IMR-90 (cell line): ENCODE measurements around the gene ABHD13. TPM values are rescaled to one million over a fixed set of nuclear protein-coding genes. Genes with fewer than 3 reads are reported as not detected.

Source experiments
- ATAC-seq: fragments of 200-7000 bp; cut with Tn5 transposase; 2 replicates; pipeline ENCODE4 v1.9.1; 2020; ENCODE audit warnings: low read depth, mild to moderate bottlenecking, moderate library complexity
- BruUV-seq: library from RNA; stranded (reverse); fragments of 400-500 nt; replicated peaks from 2 replicates; lab custom pipeline; 2021; lab: Mats Ljungman, UMichigan
- CTCF ChIA-PET: fragments of 300-600 bp; formaldehyde crosslinking; extraction: SDS; loops from one replicate; lab custom pipeline; 2021; ENCODE audit warnings: antibody characterized with exemption; lab: Yijun Ruan, JAX
- POLR2A ChIA-PET: fragments of 300-600 bp; sonication (Branson Sonifier 250); formaldehyde crosslinking; loops from one replicate; lab custom pipeline; 2022; ENCODE audit warnings: antibody characterized with exemption; ENCODE audit not compliant: unreplicated experiment; lab: Charles Lee
- DNase-seq: peaks from one replicate; pipeline ENCODE4 v3.0.0; 2013
- H2AFZ ChIP-seq: replicated peaks from 2 replicates; pipeline ENCODE3; 2013; ENCODE audit warnings: low read length, mild to moderate bottlenecking; ENCODE audit not compliant: poor library complexity
- H2AK5ac ChIP-seq: 2 replicates; pipeline ENCODE4 v1.6.1; 2013; ENCODE audit warnings: low read depth, low read length, inconsistent platforms
- H2AK9ac ChIP-seq: replicated peaks from 2 replicates; pipeline ENCODE3; 2013; ENCODE audit warnings: mild to moderate bottlenecking, low read depth, low read length, moderate library complexity; ENCODE audit not compliant: poor library complexity
- H2BK120ac ChIP-seq: 2 replicates; pipeline ENCODE4 v1.6.1; 2013; ENCODE audit warnings: low read depth, low read length, inconsistent platforms
- H2BK15ac ChIP-seq: 3 replicates; pipeline ENCODE4 v1.6.1; 2013; ENCODE audit warnings: low read depth, low read length, inconsistent platforms
- H2BK20ac ChIP-seq: 2 replicates; pipeline ENCODE4 v1.6.1; 2013; ENCODE audit warnings: low read depth, mild to moderate bottlenecking, inconsistent platforms, low read length, moderate library complexity
- H2BK5ac ChIP-seq: 2 replicates; pipeline ENCODE4 v1.6.1; 2013; ENCODE audit warnings: mild to moderate bottlenecking, low read depth, low read length, inconsistent platforms; ENCODE audit not compliant: poor library complexity, severe bottlenecking
- H3K14ac ChIP-seq: replicated peaks from 2 replicates; pipeline ENCODE4 v1.6.1; 2013; ENCODE audit warnings: low read depth, low read length, inconsistent platforms
- H3K18ac ChIP-seq: 2 replicates; pipeline ENCODE4 v1.6.1; 2013; ENCODE audit warnings: low read depth, low read length, control low read depth
- H3K23ac ChIP-seq: 2 replicates; pipeline ENCODE4 v1.6.1; 2013; ENCODE audit warnings: low read depth, low read length, inconsistent platforms
- H3K27ac ChIP-seq: 2 replicates; pipeline ENCODE4 v1.5.1; 2013; ENCODE audit warnings: mild to moderate bottlenecking, control low read depth, low read length; ENCODE audit not compliant: insufficient read depth
- H3K27me3 ChIP-seq: 2 replicates; pipeline ENCODE4 v1.6.1; 2013; ENCODE audit warnings: low read length; ENCODE audit not compliant: control insufficient read depth, insufficient read depth
- H3K36me3 ChIP-seq: 2 replicates; pipeline ENCODE4 v1.6.1; 2013; ENCODE audit warnings: low read length, mixed read lengths; ENCODE audit not compliant: control insufficient read depth, insufficient read depth
- H3K4ac ChIP-seq: 2 replicates; pipeline ENCODE4 v1.6.1; 2013; ENCODE audit warnings: low read depth, low read length, inconsistent platforms
- H3K4me1 ChIP-seq: 2 replicates; pipeline ENCODE4 v1.6.1; 2013; ENCODE audit warnings: low read length, mixed read lengths; ENCODE audit not compliant: control insufficient read depth, insufficient read depth
- H3K4me2 ChIP-seq: 2 replicates; pipeline ENCODE4 v1.6.1; 2013; ENCODE audit warnings: low read depth, mild to moderate bottlenecking, control low read depth, low read length, moderate library complexity
- H3K4me3 ChIP-seq: 2 replicates; pipeline ENCODE4 v1.5.1; 2013; ENCODE audit warnings: low read depth, mild to moderate bottlenecking, control low read depth, low read length, moderate library complexity; ENCODE audit not compliant: insufficient read depth
- H3K56ac ChIP-seq: 2 replicates; pipeline ENCODE4 v1.6.1; 2013; ENCODE audit warnings: low read length, inconsistent platforms; ENCODE audit not compliant: insufficient read depth; ENCODE audit errors: extremely low read depth
- H3K79me1 ChIP-seq, 2 experiments: 2 replicates each; pipeline ENCODE4 v1.6.1; 2013; ENCODE audit warnings: low read length in 2 of 2, inconsistent platforms in 1 of 2, low read depth in 1 of 2
- H3K9ac ChIP-seq: 2 replicates; pipeline ENCODE4 v1.6.1; 2013; ENCODE audit warnings: low read depth, low read length, control low read depth
- H3K9me1 ChIP-seq: 2 replicates; pipeline ENCODE4 v1.6.1; 2013; ENCODE audit warnings: low read length, inconsistent platforms; ENCODE audit not compliant: insufficient read depth
- H3K9me3 ChIP-seq: 2 replicates; pipeline ENCODE4 v1.6.1; 2013; ENCODE audit warnings: low read length; ENCODE audit not compliant: control insufficient read depth, insufficient read depth
- H4K20me1 ChIP-seq: 2 replicates; pipeline ENCODE4 v1.6.1; 2013; ENCODE audit warnings: low read length, inconsistent platforms; ENCODE audit not compliant: insufficient read depth
- H4K5ac ChIP-seq: 2 replicates; pipeline ENCODE4 v1.6.1; 2013; ENCODE audit warnings: mild to moderate bottlenecking, low read depth, low read length, control low read depth
- H4K8ac ChIP-seq, 2 experiments: 2 replicates each; pipeline ENCODE4 v1.6.1; 2013; ENCODE audit warnings: low read depth in 2 of 2, low read length in 2 of 2, control low read depth in 1 of 2, inconsistent platforms in 1 of 2
- H4K91ac ChIP-seq: 2 replicates; pipeline ENCODE4 v1.6.1; 2013; ENCODE audit warnings: low read depth, low read length, inconsistent platforms; ENCODE audit not compliant: insufficient read depth
- BHLHE40 ChIP-seq: fragments of 150-350 bp; IDR thresholded peaks from 2 replicates; pipeline ENCODE4 v1.6.1; 2016; ENCODE audit warnings: mild to moderate bottlenecking, low read depth, low read length
- CHD1 ChIP-seq: IDR thresholded peaks from 2 replicates; pipeline ENCODE4 v1.6.1; 2012; ENCODE audit warnings: low read depth, low read length, improper control_type of control experiment
- MAFK ChIP-seq: IDR thresholded peaks from 2 replicates; pipeline ENCODE4 v1.6.1; 2012; ENCODE audit warnings: low read depth, low read length, improper control_type of control experiment
- POLR2A ChIP-seq: IDR thresholded peaks from 2 replicates; pipeline ENCODE4 v1.6.1; 2012; ENCODE audit warnings: mild to moderate bottlenecking, low read depth, low read length
- SMC3 ChIP-seq: fragments of 150-350 bp; IDR thresholded peaks from 2 replicates; pipeline ENCODE4 v1.6.1; 2016; ENCODE audit warnings: low read depth, mild to moderate bottlenecking, antibody characterized with exemption, low read length, moderate library complexity
- WGBS, 2 experiments: methylation state at CpG; one replicate each; pipeline versions ENCODE4 v1.1.5 to v1.1.7; 2013; ENCODE audit warnings: missing lambda C conversion rate in 2 of 2; ENCODE audit not compliant: insufficient read length in 1 of 2; ENCODE audit errors: extremely low coverage in 2 of 2; 5-methylcytosine and 5-hydroxymethylcytosine counted together
- dilution Hi-C: fragments of 300-500 bp; cut with HindIII; formaldehyde crosslinking; loops from one replicate; pipeline ENCODE4 v1.14.3; 2018; ENCODE audit warnings: low sequenced_read_pairs; ENCODE audit not compliant: unreplicated experiment
- in situ Hi-C: fragments of 300-500 bp; cut with MboI; formaldehyde crosslinking; loops from 3 replicates; pipeline ENCODE4 v1.14.3; 2019; ENCODE audit warnings: low sequenced_read_pairs, inconsistent platforms, mixed read lengths
- intact Hi-C: fragments of 100-400 bp; cut with micrococcal nuclease; formaldehyde crosslinking; loops from 2 replicates; pipeline ENCODE4 v1.10.0; 2022
- polyA plus RNA-seq, 3 experiments: library from polyadenylated mRNA; depleted of rRNA; stranded (reverse); fragments of >200 nt; gene quantifications; 2 replicates each; pipeline ENCODE4 v1.2.3, GENCODE V29; 2012; ENCODE audit warnings: low replicate concordance in 1 of 3
- total RNA-seq: library from RNA; depleted of rRNA; stranded (reverse); fragments of >200 nt; gene quantifications from 2 replicates; pipeline ENCODE4 v1.2.3, GENCODE V29; 2012
- TF ChIP-seq, protein P1 (sequence below): fragments of 150-350 bp; IDR thresholded peaks from 2 replicates; pipeline ENCODE4 v1.6.1; 2016; ENCODE audit warnings: low read depth, mild to moderate bottlenecking, low read length, moderate library complexity, borderline replicate concordance
- TF ChIP-seq, protein P2 (sequence below): conservative IDR thresholded peaks from 2 replicates; pipeline ENCODE4 v1.5.1; 2012; ENCODE audit warnings: mild to moderate bottlenecking, low read depth, low read length, improper control_type of control experiment

ABHD13 gene
- total and polyA plus RNA-seq, 2 of the 4 experiments (the other 2 are of a cell fraction), result 4.0 to 4.1 TPM

DNA sequence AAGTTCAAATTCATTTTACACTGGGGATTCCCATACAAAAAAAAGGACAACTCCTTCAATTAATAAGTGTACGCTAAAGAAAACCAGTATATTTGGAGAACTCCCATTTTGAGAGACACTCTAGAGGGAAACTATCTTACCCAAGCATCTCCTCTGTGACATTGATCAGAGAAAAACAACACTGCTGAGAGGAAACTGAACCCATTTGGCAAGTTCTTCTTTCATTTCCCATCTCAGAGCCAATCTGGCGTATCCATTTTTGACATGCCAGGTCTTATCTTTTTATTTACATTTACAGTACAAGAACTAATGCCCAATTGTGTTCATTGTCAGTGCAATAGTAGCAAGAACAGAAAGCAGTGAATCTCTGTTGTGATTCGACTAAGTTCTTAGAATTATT, 33.0 kb upstream of the ABHD13 start:
- no TSS peak for BruUV-seq
- Histone ChIP-seq H4K91ac (no peak overlapping the region), H4K5ac (no peak overlapping the region), H3K36me3 (no peaks in the 10 kb centered on the region), H3K4me3 (no peak overlapping the region), H2AK5ac (no peak overlapping the region), H3K4me1 (no peaks in the 10 kb centered on the region), H3K79me1 (no peaks in the 10 kb centered on the region), H2BK5ac (no peak overlapping the region), H2AK9ac (no peak overlapping the region), H3K9me1 (no peaks in the 10 kb centered on the region), H2AFZ (no peak overlapping the region), H3K9me3 (no peaks in the 10 kb centered on the region), H3K9ac (no peak overlapping the region), H2BK120ac (no peak overlapping the region), H3K4ac (no peak overlapping the region), H2BK20ac (no peak overlapping the region), H3K4me2 (no peak overlapping the region), H3K56ac (no peak overlapping the region), H3K23ac (no peak overlapping the region), H3K18ac (no peak overlapping the region), H4K20me1 (no peaks in the 10 kb centered on the region), H3K27ac (no peak overlapping the region), H3K14ac (no peak overlapping the region), H3K27me3 (peaks cover 5% of the 10 kb centered on the region; the same call in 1 of the 2 replicates), H2BK15ac (no peak overlapping the region), H4K8ac (no peak overlapping the region)
- no CpG with 5 or more reads among the region's 3 CpGs for WGBS, 2 experiments
- TF ChIP-seq BHLHE40 (no peak), SMC3 (no peak), CHD1 (no peak), POLR2A (no peak), MAFK (no peak)
- TF ChIP-seq, protein P1, sequence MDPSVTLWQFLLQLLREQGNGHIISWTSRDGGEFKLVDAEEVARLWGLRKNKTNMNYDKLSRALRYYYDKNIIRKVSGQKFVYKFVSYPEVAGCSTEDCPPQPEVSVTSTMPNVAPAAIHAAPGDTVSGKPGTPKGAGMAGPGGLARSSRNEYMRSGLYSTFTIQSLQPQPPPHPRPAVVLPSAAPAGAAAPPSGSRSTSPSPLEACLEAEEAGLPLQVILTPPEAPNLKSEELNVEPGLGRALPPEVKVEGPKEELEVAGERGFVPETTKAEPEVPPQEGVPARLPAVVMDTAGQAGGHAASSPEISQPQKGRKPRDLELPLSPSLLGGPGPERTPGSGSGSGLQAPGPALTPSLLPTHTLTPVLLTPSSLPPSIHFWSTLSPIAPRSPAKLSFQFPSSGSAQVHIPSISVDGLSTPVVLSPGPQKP, result no peak
- TF ChIP-seq, protein P2, sequence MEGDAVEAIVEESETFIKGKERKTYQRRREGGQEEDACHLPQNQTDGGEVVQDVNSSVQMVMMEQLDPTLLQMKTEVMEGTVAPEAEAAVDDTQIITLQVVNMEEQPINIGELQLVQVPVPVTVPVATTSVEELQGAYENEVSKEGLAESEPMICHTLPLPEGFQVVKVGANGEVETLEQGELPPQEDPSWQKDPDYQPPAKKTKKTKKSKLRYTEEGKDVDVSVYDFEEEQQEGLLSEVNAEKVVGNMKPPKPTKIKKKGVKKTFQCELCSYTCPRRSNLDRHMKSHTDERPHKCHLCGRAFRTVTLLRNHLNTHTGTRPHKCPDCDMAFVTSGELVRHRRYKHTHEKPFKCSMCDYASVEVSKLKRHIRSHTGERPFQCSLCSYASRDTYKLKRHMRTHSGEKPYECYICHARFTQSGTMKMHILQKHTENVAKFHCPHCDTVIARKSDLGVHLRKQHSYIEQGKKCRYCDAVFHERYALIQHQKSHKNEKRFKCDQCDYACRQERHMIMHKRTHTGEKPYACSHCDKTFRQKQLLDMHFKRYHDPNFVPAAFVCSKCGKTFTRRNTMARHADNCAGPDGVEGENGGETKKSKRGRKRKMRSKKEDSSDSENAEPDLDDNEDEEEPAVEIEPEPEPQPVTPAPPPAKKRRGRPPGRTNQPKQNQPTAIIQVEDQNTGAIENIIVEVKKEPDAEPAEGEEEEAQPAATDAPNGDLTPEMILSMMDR, result no peak
- in situ Hi-C loops, result no loop called here
- intact Hi-C loops, result no loop called here
- ATAC-seq, result no peak
- CTCF ChIA-PET, result no interaction called here
- DNase-seq, result no peak
- dilution Hi-C loops, result no loop called here
- POLR2A ChIA-PET, result no interaction called here
